ENCODE data around the gene PIGV.
"Not testable (repeated sequence)": the region's sequence is repeated elsewhere in the genome, so short reads cannot be mapped to it uniquely, and the experiment has no call there.

Gene PIGV

GRCh38 chr1:26837665-26838064, 49.9 kb downstream of the PIGV start:
- not testable (repeated sequence) for DNase-seq

GRCh38 chr1:26838474-26839338, 51.0 kb downstream of the PIGV start:
- no peak for DNase-seq

- DNase-seq, result no peak
Observed at GRCh38 chr1:26839339-26839722, 51.6 kb downstream of the PIGV start.

- DNase-seq, result no peak
Observed at GRCh38 chr1:26839779-26840178, 52.0 kb downstream of the PIGV start.

GRCh38 chr1:26844424-26845196, 56.9 kb downstream of the PIGV start:
- DNase-seq, result no peak

- DNase-seq, result not testable (repeated sequence)
Observed at GRCh38 chr1:26847826-26848225, 60.1 kb downstream of the PIGV start.

All from SIG-M5 (cell line).